NCI-H2171 treated with DMSO at 0.1 percent for 48 hours (cell line): Measurements from ENCODE around the gene NRG3.

Source experiments
- DNase-seq: peaks from one replicate; lab custom pipeline; 2025; lab: John Stamatoyannopoulos, UW

Gene NRG3

DNA sequence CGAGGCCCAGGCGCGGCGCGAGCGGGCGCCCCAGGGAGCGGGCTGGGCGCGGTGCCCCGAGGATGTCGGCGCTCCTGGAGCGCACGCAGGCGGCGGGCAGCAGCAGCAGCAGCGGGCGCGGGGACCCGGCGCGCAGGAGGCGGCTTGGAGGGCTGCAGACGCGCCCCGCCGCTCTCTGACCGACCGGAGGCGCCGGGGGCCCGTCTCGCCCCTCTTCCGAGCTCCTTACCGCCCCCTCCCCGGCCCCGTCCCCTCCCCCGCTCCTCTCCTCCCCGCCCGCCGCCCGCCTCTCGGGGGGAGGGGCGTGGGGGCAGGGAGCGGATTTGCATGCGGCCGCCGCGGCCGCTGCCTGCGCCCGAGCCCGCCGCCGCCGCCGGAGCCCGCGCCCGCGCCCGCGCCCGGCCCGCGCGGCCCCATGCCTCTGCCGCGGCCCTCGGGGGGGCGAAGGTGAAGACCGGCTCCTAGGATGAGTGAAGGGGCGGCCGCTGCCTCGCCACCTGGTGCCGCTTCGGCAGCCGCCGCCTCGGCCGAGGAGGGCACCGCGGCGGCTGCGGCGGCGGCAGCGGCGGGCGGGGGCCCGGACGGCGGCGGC, at the start of gene NRG3:
Gene NRG3, plus strand, starts transcription at position 320 of the 592 bp plus-strand sequence.
- DNase-seq, result peak; percentile 13

- peak; percentile 19 for DNase-seq
Measured at GRCh38 chr10:81828251-81828650, 46.7 kb upstream of the NRG3 start.

- DNase-seq, result no peak
Measured at GRCh38 chr10:81831060-81831459, 43.9 kb upstream of the NRG3 start.

- DNase-seq, result peak; percentile 17
Measured at GRCh38 chr10:81838950-81839349, 36.0 kb upstream of the NRG3 start.

DNA sequence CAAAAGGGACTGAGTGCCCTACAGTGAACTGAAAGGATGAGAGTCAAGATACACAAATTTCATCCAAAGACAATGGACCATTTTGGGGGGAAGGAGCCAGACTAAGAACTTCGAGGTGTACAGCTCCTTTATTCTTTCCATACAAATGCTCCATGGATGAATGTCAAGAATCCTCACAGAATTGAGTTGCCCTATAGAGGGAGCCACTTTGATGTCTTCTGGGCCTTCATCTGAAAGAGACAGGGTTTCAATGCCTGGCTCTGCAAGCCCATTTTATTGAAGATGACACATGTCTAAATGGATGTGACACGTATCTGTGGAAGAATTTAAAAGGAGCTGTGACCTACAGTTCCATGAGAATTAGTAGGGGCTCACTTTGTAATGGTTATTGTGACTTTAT, 32.0 kb upstream of the NRG3 start:
- DNase-seq, result no peak

- no peak for DNase-seq
Measured at GRCh38 chr10:81847675-81848074, 27.3 kb upstream of the NRG3 start.

GRCh38 chr10:81848514-81848913, 26.5 kb upstream of the NRG3 start:
- no peak for DNase-seq

- no peak for DNase-seq
Measured at GRCh38 chr10:81848931-81849330, 26.1 kb upstream of the NRG3 start.

DNA sequence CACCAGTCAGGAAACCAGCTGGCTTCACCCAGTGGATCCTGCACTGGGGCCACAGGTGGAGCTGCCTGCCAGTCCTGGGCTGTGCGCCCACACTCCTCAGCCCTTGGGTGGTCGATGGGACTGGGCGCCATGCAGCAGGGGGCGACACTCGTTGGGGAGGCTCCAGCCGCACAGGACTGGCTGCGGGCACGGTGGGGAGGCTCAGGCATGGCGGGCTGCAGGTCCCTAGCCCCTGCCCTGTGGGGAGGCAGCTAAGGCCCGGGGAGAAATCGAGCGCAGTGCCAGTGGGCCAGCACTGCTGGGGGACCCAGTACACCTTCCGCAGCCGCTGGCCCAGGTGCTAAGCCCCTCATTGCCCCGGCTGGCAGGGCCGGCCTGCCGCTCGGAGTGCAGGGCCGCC, 12.4 kb upstream of the NRG3 start:
- DNase-seq, result no peak

DNA sequence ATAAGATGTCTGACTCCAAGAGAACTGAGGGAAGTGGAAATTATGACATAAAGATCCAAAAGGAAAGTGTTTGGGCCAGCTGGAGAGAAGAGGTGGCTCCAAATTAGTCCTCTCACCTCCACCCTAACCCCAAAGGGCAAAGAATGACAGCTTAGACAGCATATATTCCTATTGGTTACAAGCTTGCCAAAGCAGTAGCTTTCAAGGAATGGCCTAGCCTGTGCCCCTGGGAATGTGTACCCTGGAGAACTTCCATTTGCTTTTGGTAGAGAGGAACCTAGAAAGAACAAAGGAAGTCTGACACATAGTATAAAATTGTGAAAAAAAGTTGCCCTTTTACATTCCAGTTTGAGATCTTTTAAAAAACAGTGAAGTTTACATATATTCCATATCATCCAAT, 11.2 kb upstream of the NRG3 start:
- DNase-seq, result no peak

DNA sequence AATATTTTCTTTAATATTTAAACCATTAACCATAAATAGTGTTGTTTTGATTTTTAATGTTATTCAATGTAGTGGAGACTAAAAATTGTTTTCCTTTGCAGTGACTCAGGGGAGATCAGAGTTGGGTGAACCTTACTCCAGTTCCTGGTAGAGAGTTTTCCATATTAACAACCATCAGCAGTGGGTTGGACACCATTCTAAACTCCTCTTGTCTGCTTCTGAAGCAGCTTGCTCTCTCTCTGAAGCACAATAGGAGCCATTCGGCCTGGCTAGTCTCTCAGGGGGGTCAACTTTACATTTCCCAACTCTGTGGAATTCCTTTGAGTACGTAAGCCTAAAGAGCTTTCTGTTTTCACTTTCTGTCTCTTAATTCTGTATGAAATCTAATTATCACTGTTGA, 9.4 kb upstream of the NRG3 start:
- DNase-seq, result no peak

GRCh38 chr10:81866753-81867152, 8.2 kb upstream of the NRG3 start:
- no peak for DNase-seq

DNA sequence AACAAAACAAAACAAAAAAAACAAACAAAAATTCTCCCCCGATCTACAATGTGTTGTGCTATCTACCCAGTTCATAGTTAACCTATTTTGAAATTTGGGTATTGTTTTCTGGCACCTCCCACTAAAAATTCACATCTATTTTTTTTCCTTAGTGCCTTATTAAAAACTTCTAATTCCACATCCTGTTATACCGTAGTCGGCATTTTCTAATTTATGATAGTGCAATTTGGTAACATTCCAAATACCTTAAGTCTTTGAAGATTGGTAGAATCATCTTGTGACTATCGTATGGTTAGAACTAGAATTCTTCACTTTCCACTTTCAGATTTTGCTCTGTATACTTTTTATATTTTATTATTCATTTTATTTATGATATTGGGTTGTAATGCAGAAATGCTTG, 4.5 kb upstream of the NRG3 start:
- no peak for DNase-seq

GRCh38 chr10:81871558-81871957, 3.4 kb upstream of the NRG3 start:
- no peak for DNase-seq

DNA sequence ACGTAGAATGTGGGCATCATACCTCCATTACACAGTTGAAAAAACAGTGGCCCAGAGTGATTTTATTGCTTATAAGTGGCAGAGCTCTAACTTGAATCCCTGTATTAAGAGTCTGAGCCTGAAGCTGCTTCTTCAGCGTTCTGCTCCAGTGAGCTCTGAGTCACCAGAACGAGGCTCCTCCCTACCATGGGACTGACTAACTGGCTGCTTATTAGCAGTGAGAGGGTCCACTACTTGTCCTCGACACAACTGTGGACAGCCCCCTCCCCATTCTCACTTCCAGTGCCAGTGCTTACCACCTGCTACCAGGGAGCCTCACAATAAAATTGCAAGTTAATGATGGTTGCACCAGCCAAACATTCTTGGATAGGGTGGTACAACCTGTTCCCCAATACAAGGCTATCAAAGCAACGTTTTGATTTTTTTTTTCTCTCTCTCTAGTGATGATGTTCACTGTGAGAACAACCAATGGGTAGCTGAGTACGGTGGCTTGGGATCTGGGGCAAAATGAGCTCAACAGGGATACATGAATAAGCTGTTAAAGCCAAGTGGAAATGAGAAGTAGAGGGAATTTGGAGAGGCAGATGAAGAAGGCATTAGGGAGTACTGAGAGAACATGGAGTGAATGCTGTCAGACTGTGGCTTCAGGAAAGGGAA, 2.7 kb upstream of the NRG3 start:
- peak; percentile 26 for DNase-seq

DNA sequence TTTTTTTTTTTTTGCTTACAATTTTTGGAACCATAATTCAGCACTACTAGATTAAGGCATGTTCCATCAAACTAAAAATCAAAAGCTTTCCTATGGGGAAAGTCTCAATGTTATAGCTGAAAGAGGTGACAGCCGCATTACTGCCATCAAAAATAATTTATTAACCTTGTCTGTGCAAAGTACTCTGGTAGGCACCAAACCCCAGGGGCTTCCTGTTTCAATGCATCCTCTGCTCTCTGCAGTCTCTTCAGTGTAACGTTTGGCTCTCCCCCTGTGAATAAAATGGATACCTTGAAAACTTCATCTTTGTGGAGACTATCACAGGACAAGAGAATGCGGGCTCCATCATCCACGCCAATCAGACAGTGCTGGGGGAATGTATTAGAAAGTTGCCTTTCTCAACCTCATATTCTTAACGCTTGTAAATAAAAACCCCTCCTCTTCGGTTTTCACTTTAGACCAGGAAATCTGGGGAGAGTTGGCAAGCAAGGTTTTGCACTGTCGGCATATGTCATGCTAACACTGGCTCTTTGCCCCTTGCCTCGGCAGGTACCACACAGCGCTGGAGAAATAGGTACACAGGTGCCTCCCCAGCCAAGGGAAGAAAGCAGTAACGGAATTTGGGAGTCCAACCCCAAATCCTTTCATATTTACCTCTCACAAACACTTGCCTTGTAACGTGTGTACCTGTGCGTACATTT, 1.6 kb upstream of the NRG3 start:
- peak; percentile 33 for DNase-seq

DNA sequence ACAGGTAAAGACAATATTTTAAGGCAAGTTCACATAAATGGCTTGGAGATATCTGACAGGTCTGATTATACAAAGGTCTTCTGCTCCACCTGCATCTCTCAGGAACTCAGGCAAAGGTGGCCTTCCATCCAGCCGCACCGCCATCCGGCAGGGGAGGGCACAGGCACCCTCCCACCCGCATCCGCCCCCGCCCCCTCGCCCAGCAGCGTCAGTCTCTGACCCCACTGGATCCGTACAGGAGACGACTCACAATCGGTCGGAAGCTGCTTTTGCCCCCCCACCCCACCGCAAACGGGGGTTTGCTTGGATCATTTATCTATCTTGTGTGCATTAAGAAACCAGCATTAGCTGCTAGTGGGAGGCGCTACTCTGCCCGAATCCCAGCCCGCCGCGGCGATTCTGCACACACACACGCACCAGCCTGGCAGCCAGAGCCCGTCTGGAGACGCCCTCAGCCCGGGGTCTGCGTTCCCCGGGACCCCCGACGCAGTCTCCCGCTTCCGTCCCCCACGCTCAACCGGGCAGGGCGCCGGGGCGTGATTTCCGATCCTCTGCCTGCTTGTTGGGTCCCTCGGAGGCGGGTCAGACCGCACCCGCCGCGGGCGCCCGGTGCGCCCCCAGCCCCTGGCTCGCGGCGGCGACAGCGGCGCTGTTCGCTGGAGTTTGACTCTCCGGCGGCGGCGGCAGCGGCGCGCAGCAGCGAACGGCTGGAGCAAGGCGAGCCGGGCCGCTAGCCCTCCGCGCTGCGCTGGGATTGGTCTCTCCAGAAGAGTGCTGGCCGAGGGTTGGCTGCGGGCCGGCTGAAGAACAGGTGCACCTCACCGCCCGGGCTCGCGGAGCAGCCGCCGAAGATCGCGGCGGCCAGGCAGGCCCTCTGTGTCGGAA, 820 bp upstream of the NRG3 start:
- peak; percentile 16 for DNase-seq

DNA sequence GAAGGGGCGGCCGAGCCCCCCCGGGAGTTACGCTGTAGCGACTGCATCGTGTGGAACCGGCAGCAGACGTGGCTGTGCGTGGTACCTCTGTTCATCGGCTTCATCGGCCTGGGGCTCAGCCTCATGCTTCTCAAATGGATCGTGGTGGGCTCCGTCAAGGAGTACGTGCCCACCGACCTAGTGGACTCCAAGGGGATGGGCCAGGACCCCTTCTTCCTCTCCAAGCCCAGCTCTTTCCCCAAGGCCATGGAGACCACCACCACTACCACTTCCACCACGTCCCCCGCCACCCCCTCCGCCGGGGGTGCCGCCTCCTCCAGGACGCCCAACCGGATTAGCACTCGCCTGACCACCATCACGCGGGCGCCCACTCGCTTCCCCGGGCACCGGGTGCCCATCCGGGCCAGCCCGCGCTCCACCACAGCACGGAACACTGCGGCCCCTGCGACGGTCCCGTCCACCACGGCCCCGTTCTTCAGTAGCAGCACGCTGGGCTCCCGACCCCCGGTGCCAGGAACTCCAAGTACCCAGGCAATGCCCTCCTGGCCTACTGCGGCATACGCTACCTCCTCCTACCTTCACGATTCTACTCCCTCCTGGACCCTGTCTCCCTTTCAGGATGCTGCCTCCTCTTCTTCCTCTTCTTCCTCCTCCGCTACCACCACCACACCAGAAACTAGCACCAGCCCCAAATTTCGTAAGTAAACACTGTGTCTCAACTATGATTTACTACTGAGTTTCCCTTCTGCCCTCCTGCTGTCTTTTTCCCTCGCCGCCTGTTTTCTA, 666 bp downstream of the NRG3 start:
- peak; percentile 7 for DNase-seq

GRCh38 chr10:81876253-81877077, 1.5 kb downstream of the NRG3 start:
- DNase-seq, result peak; percentile 38

GRCh38 chr10:81877596-81877995, 2.6 kb downstream of the NRG3 start:
- DNase-seq, result no peak

GRCh38 chr10:81882011-81882410, 7.0 kb downstream of the NRG3 start:
- no peak for DNase-seq
